HPDE6-E6E7 (cell line): Measurements from ENCODE around the gene NELFA.
"Not testable (repeated sequence)": the region's sequence is repeated elsewhere in the genome, so short reads cannot be mapped to it uniquely, and the experiment has no call there.

ENCODE experiments used
- DNase-seq: peaks from one replicate; pipeline ENCODE4 v3.0.0; 2011; ENCODE audit warnings: missing footprints; ENCODE audit errors: extremely low spot score

Gene NELFA

DNA sequence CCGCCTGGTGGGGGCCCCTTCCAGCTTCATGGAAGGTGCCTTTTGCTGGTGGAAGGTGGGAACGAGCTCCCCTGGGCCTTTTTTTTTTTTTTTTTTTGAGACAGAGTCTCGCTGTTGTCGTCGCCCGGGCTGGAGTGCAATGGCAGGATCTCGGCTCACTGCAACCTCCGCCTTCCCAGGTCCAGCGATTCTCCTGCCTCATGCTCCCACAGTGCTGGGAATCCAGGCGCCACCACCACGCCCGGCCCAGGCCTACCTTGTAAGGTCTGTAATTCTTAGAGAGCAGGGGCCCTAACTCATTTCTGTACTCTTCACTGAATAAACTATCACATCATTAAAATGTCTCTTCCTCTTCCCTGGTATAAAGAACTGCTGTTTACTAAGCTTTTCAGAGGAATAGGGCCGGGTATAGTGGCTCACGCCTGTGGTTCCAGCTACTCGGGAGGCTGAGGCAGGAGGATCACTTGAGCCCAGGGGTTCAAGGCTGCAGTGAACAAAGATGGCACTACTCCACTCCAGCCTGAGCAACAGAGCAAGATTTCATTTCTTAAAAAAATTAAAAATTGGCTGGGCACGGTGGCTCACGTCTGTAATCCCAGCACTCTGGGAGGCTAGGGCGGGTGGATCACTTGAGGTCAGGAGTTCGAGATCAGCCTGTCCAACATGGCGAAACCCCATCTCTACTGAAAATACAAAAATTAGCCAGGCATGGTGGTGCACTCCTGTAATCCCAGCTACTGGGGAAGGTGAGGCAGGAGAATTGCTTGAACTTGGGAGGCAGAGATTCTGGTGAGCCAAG, 14.9 kb downstream of the NELFA start:
- DNase-seq = not testable (repeated sequence)

DNA sequence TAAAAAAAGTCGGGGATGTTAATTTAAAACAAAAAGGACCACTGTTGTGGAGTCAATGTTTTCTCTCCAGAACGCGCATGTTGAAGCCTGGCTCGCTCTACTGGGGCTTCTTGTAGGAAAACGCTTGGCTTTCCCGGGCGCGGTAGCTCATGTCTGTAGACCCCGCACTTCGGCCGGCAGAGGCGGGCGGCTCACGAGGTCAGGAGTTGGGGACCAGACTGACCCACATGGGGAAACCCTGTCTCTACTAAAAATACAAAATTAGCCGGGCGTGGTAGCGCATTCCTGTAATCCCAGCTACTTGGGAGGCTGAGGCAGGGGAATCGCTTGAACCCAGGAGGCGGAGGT, 15.6 kb downstream of the NELFA start:
- no peak for DNase-seq

DNA sequence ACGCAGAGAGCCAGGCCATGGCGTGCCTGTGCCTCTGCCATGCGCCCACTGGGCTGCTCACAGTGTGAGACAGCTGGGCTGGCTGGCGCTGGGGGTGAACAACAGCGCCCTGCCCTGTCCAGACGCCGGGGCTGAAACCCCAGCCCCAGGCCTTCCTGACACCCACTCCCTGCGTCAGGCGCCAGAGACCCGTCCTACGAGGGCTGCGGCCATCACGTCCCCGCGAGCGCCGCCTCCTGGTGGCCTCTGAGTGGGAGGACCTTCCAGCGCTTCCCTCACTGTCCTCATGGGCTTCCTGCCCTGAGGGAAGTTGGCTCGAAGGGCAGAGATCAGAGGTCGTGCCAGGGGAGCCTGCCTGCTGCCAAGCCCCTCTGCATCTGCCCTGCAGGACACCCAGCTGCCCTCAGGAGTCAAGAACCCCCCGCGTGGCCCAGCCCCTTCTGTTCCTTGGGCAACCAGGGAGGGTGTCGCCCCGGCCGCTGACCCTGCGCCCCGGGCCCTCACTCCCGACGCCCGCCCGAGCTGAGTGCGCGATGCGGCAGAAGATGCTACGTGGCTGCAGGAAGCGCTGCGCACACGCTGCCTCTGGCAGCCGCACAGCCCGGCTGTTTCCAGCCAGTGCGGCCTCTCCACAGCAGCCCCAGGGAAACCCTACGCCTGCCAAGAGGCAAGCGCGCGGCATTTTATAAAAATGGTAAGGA, 16.2 kb downstream of the NELFA start:
- no peak for DNase-seq

DNA sequence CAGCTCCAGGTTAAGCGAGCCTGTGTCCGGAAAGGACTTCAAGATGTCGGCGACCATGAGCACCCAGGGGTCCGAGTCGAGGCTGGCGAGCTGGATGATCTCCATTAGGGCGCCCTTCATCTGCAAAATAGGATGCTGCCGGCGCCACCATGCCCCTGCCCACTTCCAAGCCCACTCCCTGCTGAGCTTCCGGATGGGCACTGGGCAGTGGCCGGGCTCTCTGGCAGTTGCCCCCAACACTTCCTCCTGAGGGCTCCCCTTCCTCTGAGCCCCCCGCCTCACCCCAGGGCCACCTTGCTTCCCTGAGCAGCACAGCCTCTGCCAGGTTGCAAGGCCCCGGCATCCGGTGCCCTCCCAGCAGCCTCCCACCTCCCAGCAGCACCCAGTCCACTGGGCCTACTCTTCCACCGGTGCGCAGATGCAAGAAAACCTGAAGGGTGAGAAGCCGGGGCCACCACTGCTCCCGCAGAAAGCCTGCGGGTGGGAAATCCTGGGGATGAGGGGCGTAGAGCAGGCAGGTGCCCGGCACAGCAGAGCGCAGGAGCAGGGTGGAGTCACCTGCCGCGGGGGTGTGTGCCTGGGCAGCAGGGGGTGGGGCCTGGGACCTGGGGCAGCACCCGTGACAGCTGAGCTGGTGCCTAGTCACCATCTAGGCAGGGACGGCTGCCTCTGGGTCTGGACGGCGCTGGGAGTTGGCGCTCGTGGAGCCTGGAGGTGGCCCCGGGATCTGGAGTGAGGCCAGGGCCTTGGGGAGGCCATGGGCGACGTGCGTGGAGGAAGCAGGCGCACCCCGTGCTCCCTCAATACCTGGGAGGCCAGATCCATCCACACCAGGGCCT, 17.0 kb downstream of the NELFA start:
- DNase-seq = no peak

DNA sequence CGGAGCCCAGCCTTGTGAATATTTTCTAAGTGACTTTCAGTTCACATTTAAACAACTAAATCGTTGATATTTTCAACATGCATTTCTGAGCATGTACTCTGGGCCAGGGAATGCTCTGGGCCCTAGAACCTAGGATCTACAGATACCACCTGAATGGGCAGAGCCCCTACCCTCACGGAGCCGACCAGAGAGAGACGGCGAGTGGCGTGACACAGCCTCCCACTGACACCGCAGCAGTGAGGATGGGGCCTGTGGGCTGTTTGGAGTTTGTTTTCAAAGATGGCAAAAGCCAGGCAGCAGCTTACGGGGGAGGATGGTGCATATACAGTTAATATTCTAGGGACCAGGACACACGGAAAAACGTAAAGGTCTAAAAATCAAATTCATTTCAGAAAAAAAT, 17.7 kb downstream of the NELFA start:
- DNase-seq = no peak

DNA sequence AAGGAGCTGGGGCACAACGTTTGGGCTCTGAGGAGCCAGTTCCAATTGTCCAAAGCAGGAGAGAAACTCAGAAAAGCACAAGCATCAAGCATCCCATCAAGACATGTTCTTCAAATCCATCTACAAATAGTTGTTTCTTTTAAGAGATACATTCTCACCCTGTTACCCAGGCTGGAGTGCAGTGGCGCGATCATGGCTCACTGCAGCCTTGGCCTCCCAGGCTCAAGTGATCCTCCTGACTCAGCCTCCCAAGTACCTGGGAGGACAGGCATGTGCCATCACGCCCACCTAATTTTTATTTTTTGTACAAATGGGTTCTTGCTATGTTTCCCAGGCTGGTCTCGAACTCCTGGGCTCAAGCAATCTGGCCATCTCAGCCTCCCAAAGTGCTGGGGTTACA, 18.1 kb downstream of the NELFA start:
- no peak for DNase-seq

DNA sequence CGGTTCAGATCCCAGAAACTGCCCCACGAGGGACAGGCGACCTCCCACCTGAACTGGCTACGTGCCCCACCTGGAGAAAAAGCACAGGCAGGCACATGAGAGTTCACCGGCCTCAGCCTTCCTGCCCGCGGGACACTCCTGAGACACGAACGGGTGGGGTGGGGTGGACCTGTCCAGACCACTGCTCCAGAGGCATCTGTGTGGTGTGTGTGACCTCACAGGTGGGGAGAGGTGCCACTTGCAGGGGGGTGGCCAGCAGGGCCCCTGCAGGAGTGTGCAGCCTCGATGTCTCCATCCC, 18.5 kb downstream of the NELFA start:
- no peak for DNase-seq

DNA sequence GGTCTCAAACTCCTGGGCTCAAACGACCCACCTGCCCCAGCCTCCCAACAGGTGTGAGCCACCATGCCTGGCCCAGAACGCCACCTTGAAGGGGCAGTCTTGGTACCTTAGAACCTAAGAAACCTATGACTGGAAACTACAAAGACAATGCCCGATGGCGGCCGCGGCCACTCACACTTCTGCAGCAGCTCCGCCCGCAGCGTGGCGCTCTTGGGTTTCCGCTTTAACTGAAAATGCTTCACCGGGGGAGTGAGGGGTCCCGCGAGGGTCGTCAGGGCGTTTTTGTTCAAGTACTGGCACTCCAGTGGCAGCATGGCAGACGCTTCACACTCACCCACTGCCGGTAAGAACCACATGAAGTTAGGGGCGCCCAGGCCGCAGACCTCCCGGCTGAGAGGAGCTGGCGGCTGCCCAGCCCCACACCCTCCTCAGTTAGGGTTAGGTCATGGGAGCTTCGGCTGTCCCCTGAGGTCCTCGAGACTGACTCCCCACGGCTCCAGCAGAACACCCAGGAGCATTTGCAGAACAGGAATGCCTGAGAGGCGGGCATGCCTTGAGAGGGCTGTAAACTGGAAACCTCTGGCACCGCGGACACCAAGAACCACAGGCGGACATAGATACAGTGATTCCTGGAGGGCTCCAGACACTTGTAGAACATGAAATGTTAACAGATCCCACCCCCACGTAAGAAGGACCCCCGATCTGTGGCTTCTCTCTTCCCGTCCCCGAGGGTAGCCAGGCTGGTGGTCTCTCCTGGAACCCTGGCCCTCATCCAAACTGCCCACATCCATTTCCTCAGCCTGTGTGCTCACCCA, 19.0 kb downstream of the NELFA start:
- no peak for DNase-seq

DNA sequence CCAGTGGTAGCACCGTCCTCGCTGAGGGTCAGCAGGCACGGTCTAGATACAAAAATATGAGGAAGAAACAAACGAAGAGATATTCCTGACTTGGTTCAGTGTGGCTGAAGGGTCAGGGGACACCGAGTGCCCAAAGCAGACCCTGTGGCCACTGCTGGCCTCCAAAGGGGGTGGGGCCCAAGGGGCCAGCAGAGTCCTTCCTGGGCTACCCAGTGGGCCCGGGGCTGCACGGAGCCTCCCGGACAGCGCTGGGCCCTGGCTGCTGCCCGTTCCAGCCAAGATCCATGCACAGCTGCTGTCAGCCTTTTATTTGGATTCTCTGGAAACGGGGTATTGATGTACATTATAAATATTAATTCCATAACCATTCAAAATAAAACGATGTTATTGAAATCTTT, 20.4 kb downstream of the NELFA start:
- DNase-seq = no peak

DNA sequence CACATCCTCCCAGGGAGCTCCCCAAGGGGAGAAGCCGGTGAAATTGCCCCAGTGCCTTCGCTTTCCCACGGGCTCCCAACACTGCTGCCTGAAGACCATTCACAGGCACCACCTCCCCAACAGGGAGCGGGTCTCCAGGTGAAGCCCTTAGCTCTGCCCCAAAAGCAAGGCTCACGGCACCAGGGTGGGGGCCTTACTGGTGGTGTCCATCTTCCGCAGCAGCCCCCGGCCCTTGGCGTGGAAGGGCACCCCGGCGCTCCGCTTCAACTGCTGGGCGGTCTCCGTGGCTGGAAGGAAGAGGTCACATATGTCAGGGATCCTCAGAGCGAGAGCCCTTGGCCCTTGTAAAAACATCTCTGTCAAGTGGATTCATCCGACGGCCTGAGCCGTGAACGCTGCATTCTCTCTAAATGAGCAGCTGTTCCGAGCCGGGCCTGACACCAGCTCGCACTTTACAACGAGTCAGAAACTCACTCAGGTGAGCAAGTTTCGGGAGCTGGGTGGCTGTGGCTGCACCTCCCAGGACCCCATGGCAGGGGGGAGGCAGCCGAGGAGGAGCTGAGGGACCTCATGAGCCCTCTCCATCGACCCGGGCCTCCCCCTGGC, 20.9 kb downstream of the NELFA start:
- no peak for DNase-seq

DNA sequence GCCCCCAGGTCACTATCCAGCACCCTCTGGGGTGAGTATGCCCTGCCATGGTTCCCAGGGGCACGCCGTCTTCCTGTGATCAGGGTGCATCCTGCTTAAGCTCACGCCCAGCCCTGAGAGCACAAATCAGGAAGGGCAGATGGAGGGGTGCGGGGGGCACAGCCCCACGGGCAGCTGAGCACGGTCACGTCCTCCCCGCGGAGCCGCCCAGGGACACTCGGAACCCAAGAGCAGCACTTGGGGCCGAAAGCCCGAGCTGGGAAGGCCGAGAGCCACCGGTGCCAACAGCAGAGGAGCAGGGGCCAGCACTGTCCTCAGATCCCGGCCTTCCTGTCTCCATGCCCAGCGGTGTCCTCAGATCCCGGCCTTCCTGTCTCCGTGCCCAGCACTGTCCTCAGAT, 21.5 kb downstream of the NELFA start:
- DNase-seq = no peak

DNA sequence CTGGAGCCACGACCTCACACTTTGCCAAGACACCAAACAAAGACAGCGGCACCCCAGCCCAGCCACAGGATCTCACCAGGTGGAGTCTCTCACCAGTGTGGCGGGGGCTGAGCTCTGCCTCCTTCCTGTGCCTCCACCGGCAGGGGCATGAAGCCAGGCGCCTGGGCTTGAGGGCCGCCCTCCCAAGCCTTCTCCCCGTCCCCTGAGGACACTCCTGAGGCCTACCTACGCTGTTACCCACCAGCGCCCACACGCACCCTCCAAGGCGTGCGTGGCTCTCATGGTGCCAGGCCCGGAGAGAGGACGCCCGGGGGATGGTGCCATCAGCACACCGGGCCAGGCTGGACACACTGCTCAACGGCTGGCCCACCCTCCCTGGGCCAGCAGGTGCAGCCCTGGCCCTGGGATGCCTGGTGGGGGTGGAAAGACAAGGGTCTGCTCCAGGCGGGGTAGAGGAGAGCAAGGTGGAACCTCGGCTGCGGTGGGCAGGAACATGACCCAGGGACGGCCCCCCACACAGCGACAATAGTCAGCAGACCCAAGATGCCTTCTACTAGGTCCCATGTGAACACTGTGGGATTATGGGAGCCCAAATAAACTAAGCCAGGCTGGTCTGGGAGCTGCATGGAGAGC, 22.1 kb downstream of the NELFA start:
- no peak for DNase-seq

DNA sequence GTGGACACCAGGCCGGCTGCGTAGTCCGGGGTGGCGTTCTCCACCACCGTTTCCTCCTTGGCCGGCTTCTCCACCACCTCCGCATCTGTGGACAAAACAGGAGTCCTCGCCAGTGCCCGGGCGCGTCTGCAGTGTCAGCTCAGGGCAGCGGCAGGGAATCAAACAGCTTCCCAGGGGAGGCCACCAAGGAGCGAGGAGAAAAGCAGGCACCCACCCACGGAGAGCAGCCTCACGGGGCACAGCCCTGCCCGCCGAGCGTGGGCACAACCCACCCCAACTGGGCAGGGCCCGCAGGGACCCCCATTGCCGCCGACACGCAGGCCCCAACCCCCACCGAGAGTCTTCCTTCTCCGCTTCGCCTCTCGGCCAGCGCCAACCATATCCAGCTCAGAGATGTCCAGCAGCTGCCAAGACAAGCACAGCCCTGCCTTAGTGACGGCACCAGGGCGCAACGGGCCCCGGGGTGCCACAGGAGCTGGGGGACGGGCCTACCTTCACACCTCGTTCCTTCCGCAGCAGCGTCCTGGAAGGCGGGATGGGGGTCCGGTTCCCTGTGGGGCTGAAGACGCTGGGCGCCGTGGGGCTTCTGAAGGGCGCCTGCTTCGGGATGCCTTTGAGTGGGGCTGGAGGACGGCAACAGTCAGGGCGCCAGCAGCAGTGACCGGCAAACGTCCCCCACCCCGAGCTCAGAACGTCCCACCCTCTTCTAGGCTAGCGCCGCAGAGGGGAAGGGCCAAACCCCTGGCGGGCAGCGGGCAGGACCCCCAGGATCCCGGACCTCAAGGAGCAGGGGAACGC, 22.8 kb downstream of the NELFA start:
- DNase-seq = no peak

DNA sequence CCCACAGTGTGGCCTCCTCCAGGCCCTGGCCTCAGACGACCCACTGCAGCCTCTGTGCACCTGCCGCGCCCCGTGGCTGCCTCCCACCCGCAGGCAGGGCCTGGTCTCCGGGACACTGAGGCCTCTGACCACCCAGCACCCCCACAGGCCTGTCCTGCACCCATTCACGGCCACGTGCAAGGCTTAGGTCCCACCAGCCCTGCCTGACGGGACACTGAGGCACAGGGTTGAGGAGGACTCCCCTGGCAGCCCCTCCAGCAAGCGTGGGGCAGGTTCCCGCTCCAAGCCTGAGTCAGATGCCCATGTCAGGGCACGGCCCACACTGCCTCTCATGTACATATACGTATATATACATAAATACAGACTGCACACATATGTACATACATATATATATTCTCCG, 23.5 kb downstream of the NELFA start:
- no peak for DNase-seq

DNA sequence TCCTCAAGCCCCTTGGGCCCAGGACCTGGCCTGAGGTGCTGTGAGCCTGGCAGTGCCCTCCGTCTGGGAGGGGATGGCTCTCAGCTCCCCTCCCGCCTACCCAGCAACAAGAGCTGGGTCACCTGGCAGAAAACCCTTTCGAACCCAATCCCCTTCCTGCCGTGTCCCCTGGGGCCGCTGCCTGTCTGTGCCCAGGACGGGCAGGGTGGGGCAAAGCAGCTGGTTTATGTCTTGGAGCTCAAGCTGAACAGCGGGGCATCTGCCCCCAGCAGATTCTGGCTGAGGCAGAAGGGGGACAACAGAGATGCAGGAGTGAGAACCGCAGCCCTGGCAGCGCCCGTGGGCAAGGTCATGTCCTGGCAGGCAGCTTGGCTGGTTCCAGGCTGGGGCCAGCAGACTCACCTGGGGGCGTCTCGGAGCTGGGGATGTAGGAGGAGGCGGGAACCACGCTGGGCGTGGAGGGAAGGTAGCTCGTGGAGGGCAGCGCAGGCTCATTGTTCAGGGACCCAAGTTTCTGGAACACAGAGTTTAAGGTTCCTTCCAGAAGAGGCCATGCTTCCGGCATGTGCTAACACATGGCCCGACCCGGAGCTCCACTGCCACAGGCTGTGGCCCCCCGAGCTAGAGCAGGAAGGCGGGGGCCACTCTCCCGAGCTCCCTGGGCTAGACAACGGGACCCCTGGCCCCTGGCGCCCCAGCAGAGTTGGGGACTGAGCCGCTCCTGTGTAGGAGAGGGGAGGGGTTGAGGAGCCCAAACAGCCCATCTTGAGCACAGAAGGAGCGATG, 24.2 kb downstream of the NELFA start:
- DNase-seq = no peak

DNA sequence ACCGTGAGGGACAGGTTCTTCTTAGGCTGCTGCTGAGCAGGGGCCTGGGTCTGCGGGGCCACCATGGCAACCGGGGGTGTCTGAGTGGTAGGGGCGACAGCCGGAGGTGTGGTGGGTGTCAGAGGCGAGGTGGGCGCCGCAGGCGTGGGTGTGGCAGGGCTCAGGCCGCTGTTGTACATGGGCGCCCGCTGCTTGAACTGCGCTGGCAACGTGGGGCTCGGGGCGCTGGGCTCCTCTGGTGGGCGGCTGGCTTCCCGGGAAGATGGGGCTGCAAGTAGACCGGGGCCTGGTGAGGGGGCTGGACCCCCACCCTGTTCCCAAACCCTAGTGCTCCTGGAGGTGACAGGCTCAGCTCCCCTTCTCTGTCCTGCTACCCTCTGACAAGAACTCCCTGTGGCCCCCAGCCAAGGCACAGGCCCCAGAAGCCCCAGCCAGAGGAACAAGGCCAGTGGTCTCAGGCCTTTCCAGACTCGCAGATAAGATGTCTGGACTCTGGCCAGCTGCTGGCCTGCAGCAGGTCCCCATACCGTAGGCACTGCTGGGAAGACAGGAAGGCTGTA, 24.8 kb downstream of the NELFA start:
- no peak for DNase-seq

DNA sequence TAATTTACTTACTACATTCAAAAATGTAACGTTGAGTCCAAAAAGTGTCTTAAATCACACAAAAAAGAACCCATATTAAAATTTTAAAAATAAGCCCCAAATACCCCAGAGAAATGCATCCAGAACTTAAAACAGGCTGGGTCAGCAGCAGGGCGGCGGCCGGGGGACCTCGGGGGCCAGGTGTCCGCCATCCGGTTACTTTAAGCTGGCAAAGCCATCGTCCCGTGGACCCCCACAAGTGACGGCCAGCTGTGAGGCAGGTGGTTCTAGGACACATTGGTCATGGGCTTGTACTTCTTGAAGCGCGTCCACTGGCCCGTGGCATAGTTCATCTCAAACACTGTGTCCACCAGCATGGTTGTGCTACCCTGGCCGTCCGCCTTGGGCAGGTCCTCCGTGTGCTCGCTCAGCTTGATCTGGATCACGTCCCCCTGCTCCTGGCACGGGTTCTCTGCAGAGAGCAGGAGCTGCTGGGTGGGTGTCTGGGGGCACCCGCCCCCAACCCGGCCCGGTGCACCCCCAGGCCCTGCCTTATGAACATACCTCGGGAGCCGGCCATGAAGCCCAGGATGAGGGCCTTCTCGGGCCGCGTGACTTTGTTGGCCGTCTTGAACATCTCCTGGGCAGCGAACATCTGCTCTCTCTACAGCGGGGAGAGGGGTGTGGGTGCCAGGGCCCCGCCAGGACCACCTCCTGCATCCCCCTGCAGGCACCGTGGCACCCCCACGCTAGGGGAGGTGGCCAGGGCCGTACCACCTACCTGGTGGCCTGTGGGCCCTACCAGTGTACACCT, 25.5 kb downstream of the NELFA start:
- DNase-seq = no peak
